ENCODE data around the gene RNF157. TPM values are rescaled to one million over a fixed set of nuclear protein-coding genes. Genes with fewer than 3 reads are reported as not detected.
"Not testable (repeated sequence)": the region's sequence is repeated elsewhere in the genome, so short reads cannot be mapped to it uniquely, and the experiment has no call there.

Gene RNF157
- total and polyA plus RNA-seq, 3 experiments from 2014 or later = 10.7 to 13.9 (median 13.9) TPM

GRCh38 chr17:76255801-76256429 is 15.6 kb upstream of the RNF157 start:
- Mint-ChIP-seq H3K4me1 (peaks cover 39 to 49% (median 44%) of the 10 kb centered on the region in 3 donors), H3K9me3 (peaks cover 0 to 2% (median 0%) of the 10 kb centered on the region in 5 donors), H3K4me3 (peak overlapping the region in 6 of 7 donors; percentile 26 to 88 (median 67)), H3K27ac (peak overlapping the region; percentile 24 to 95 (median 88)), H3K36me3 (peaks cover 0 to 3% (median 1%) of the 10 kb centered on the region in 3 donors), H3K27me3 (peaks cover 0 to 3% of the 10 kb centered on the region in 2 donors)
- H3K4me1 ChIP-seq (ENCODE audit: insufficient read depth, low read length) = peaks cover 52% of the 10 kb centered on the region
- POLR2A ChIA-PET = interaction anchor here (0.9 to 2.3 kb wide), 8 partner anchors 10 to 113 kb away, joined by 3 to 34 read pairs (median 4); partner anchors contain the start of genes RNF157 and UBALD2
- DNase-seq = no peak
- no peak overlapping the region for H3K27ac ChIP-seq (ENCODE audit: low read depth, low read length)
- H3K4me3 ChIP-seq (ENCODE audit: low read length) = no peak overlapping the region
- CTCF ChIA-PET = interaction anchor here (0.6 to 3.1 kb wide), 12 partner anchors 7 to 130 kb away, joined by 3 to 11 read pairs (median 5); no protein-coding TSS in a partner anchor
- H3K9me3 ChIP-seq (ENCODE audit: low read length) = no peaks in the 10 kb centered on the region
- H3K27me3 ChIP-seq (ENCODE audit: insufficient read depth, low read length, poor library complexity, severe bottlenecking) = no peaks in the 10 kb centered on the region
- H3K36me3 ChIP-seq (ENCODE audit: insufficient read depth, low read length) = no peaks in the 10 kb centered on the region

GRCh38 chr17:76254275-76254674 is 14.0 kb upstream of the RNF157 start:
- Histone ChIP-seq H3K4me3 (ENCODE audit: low read length) (no peak overlapping the region), H3K9me3 (ENCODE audit: low read length) (no peaks in the 10 kb centered on the region), H3K27ac (ENCODE audit: low read depth, low read length) (no peak overlapping the region), H3K27me3 (ENCODE audit: insufficient read depth, low read length, poor library complexity, severe bottlenecking) (no peaks in the 10 kb centered on the region), H3K36me3 (ENCODE audit: insufficient read depth, low read length) (no peaks in the 10 kb centered on the region), H3K4me1 (ENCODE audit: insufficient read depth, low read length) (peaks cover 52% of the 10 kb centered on the region)
- POLR2A ChIA-PET = interaction anchor here (1.0 to 1.4 kb wide), 2 partner anchors 13 kb away, joined by 3 read pairs; no protein-coding TSS in a partner anchor
- CTCF ChIA-PET = interaction anchor here (0.9 to 3.1 kb wide), 5 partner anchors 8 to 75 kb away, joined by 3 to 9 read pairs (median 3); no protein-coding TSS in a partner anchor
- H3K4me1 Mint-ChIP-seq = peaks cover 38 to 51% (median 42%) of the 10 kb centered on the region in 3 donors
- peaks cover 0 to 3% of the 10 kb centered on the region in 2 donors for H3K27me3 Mint-ChIP-seq
- peak overlapping the region in 2 of 7 donors; percentile 17 to 22 for H3K4me3 Mint-ChIP-seq
- no peak for DNase-seq
- peaks cover 0 to 2% (median 0%) of the 10 kb centered on the region in 5 donors for H3K9me3 Mint-ChIP-seq
- H3K27ac Mint-ChIP-seq = peak overlapping the region in 5 of 8 donors; percentile 40 to 76 (median 51)
- peaks cover 0 to 3% (median 1%) of the 10 kb centered on the region in 3 donors for H3K36me3 Mint-ChIP-seq

GRCh38 chr17:76253841-76254240 is 13.5 kb upstream of the RNF157 start:
- ChIA-PET CTCF (interaction anchor here (1.6 to 1.9 kb wide), 2 partner anchors 9 to 74 kb away, joined by 3 to 6 read pairs; no protein-coding TSS in a partner anchor), POLR2A (interaction anchor here (1.0 to 1.4 kb wide), 2 partner anchors 13 kb away, joined by 3 read pairs; no protein-coding TSS in a partner anchor)
- no peak overlapping the region for H3K4me3 ChIP-seq (ENCODE audit: low read length)
- no peak for DNase-seq
- peak overlapping the region in 1 of 7 donors; percentile 44 for H3K4me3 Mint-ChIP-seq
- peaks cover 0 to 2% (median 0%) of the 10 kb centered on the region in 5 donors for H3K9me3 Mint-ChIP-seq
- H3K36me3 ChIP-seq (ENCODE audit: insufficient read depth, low read length) = no peaks in the 10 kb centered on the region
- H3K4me1 ChIP-seq (ENCODE audit: insufficient read depth, low read length) = peaks cover 52% of the 10 kb centered on the region
- H3K4me1 Mint-ChIP-seq = peaks cover 38 to 51% (median 42%) of the 10 kb centered on the region in 3 donors
- H3K36me3 Mint-ChIP-seq = peaks cover 0 to 3% (median 1%) of the 10 kb centered on the region in 3 donors
- no peak overlapping the region for H3K27ac ChIP-seq (ENCODE audit: low read depth, low read length)
- no peaks in the 10 kb centered on the region for H3K9me3 ChIP-seq (ENCODE audit: low read length)
- H3K27me3 ChIP-seq (ENCODE audit: insufficient read depth, low read length, poor library complexity, severe bottlenecking) = no peaks in the 10 kb centered on the region
- H3K27ac Mint-ChIP-seq = peak overlapping the region in 4 of 8 donors; percentile 40 to 70 (median 48)
- H3K27me3 Mint-ChIP-seq = peaks cover 0 to 3% of the 10 kb centered on the region in 2 donors

DNA sequence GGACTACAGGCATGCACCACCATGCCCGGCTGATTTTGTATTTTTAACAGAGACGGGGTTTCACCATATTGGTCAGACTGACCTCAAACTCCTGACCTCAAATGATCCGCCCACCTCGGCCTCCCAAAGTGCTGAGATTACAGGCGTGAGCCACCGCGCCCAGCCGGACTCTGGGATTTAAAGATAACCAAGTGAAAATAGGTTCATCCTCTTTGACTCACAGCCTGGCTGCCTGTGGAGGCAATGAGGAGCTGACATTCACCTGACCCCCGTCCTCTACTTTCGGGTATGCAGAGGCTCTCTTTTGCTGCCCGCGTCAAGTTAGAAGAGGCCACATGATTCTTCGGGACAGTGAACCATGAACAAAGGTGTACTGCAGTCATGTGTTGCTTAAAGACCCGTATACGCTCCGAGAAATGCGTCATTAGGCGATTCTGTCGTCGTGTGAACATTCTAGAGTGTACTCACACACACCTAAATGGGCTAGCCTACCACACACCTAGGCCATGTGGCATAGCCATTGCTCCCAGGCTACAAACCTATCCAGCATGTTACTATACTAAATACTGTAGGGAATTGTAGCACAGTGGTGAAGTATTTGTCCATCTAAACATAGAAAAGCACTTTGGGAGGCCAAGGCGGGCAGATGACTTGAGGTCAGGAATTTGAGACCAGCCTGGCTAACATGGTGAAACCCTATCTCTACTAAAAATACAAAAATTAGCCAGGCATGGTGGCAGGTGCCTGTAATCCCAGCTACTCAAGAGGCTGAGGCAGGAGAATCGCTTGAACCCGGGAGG is 12.9 kb upstream of the RNF157 start:
- CTCF ChIA-PET = interaction anchor here (1.6 kb wide), 1 partner anchor 74 kb away, joined by 3 read pairs; no protein-coding TSS in a partner anchor
- Mint-ChIP-seq H3K27ac (peak overlapping the region; percentile 89 to 97 (median 94)), H3K4me1 (peaks cover 41 to 56% (median 46%) of the 10 kb centered on the region in 3 donors), H3K4me3 (peak overlapping the region; percentile 12 to 87 (median 77))
- Histone ChIP-seq H3K27ac (ENCODE audit: low read depth, low read length) (peak overlapping the region; percentile 51), H3K4me3 (ENCODE audit: low read length) (peak overlapping the region; percentile 42), H3K4me1 (ENCODE audit: insufficient read depth, low read length) (peaks cover 52% of the 10 kb centered on the region)
- H3K27me3 Mint-ChIP-seq; H3K9me3 ChIP-seq (ENCODE audit: low read length); H3K36me3 ChIP-seq (ENCODE audit: insufficient read depth, low read length); H3K9me3 Mint-ChIP-seq; H3K27me3 ChIP-seq (ENCODE audit: insufficient read depth, low read length, poor library complexity, severe bottlenecking); H3K36me3 Mint-ChIP-seq; DNase-seq: not testable (repeated sequence)
- POLR2A ChIA-PET = interaction anchor here (1.4 to 1.5 kb wide), 2 partner anchors 12 to 13 kb away, joined by 3 to 5 read pairs; no protein-coding TSS in a partner anchor

GRCh38 chr17:76252040-76252954 is 12.0 kb upstream of the RNF157 start:
- peaks cover 42 to 61% (median 51%) of the 10 kb centered on the region in 3 donors for H3K4me1 Mint-ChIP-seq
- H3K4me3 Mint-ChIP-seq = peak overlapping the region; percentile 12 to 87 (median 77)
- H3K36me3 Mint-ChIP-seq = peaks cover 0 to 3% (median 1%) of the 10 kb centered on the region in 3 donors
- ChIA-PET CTCF (interaction anchor here (0.6 to 1.9 kb wide), 4 partner anchors 12 to 72 kb away, joined by 3 to 7 read pairs (median 5); no protein-coding TSS in a partner anchor), POLR2A (interaction anchor here (0.7 to 2.0 kb wide), 6 partner anchors 11 to 107 kb away, joined by 3 to 11 read pairs (median 4); partner anchors contain the start of gene UBALD2)
- peak in 1 of 5 donors; percentile 54 for DNase-seq
- no peaks in the 10 kb centered on the region for H3K9me3 ChIP-seq (ENCODE audit: low read length)
- H3K9me3 Mint-ChIP-seq = peaks cover 0 to 2% (median 0%) of the 10 kb centered on the region in 5 donors
- H3K27ac ChIP-seq (ENCODE audit: low read depth, low read length) = no peak overlapping the region
- peak overlapping the region; percentile 42 for H3K4me3 ChIP-seq (ENCODE audit: low read length)
- no peaks in the 10 kb centered on the region for H3K36me3 ChIP-seq (ENCODE audit: insufficient read depth, low read length)
- peak overlapping the region; percentile 89 to 97 (median 94) for H3K27ac Mint-ChIP-seq
- no peaks in the 10 kb centered on the region for H3K27me3 ChIP-seq (ENCODE audit: insufficient read depth, low read length, poor library complexity, severe bottlenecking)
- H3K4me1 ChIP-seq (ENCODE audit: insufficient read depth, low read length) = peaks cover 52% of the 10 kb centered on the region
- peaks cover 0 to 3% of the 10 kb centered on the region in 2 donors for H3K27me3 Mint-ChIP-seq

GRCh38 chr17:76251478-76252039 is 11.3 kb upstream of the RNF157 start:
- peak overlapping the region; percentile 2 for H3K27ac ChIP-seq (ENCODE audit: low read depth, low read length)
- no peaks in the 10 kb centered on the region for H3K36me3 Mint-ChIP-seq
- no peaks in the 10 kb centered on the region for H3K27me3 ChIP-seq (ENCODE audit: insufficient read depth, low read length, poor library complexity, severe bottlenecking)
- H3K36me3 ChIP-seq (ENCODE audit: insufficient read depth, low read length) = no peaks in the 10 kb centered on the region
- POLR2A ChIA-PET = interaction anchor here (0.7 to 2.0 kb wide), 6 partner anchors 10 to 106 kb away, joined by 3 to 11 read pairs (median 4); partner anchors contain the start of gene UBALD2
- H3K4me3 ChIP-seq (ENCODE audit: low read length) = peak overlapping the region; percentile 42
- no peaks in the 10 kb centered on the region for H3K9me3 ChIP-seq (ENCODE audit: low read length)
- H3K9me3 Mint-ChIP-seq = no peaks in the 10 kb centered on the region
- H3K4me1 Mint-ChIP-seq = peaks cover 41 to 61% (median 50%) of the 10 kb centered on the region in 3 donors
- peak overlapping the region; percentile 89 to 97 (median 94) for H3K27ac Mint-ChIP-seq
- peak overlapping the region; percentile 12 to 87 (median 77) for H3K4me3 Mint-ChIP-seq
- H3K27me3 Mint-ChIP-seq = peaks cover 0 to 3% of the 10 kb centered on the region in 2 donors
- CTCF ChIA-PET = interaction anchor here (0.6 to 1.9 kb wide), 4 partner anchors 13 to 72 kb away, joined by 3 to 7 read pairs (median 5); no protein-coding TSS in a partner anchor
- DNase-seq = no peak
- peaks cover 54% of the 10 kb centered on the region for H3K4me1 ChIP-seq (ENCODE audit: insufficient read depth, low read length)

Measured in CD8-positive, alpha-beta memory T cell (primary cell).